ENCODE measurements around the gene OSBPL5.

GRCh38 chr11:3162410-3163240, 2.5 kb downstream of the OSBPL5 start:
- TF ChIP-seq CTCF (IDR thresholded peaks at IDR 0.05), result no peak
- no peak for TF ChIP-seq POLR2AphosphoS5 (IDR thresholded peaks at IDR 0.05)
